K562 (cell line): Measurements from ENCODE around the gene INTS2. TPM values are rescaled to one million over a fixed set of nuclear protein-coding genes. Genes with fewer than 3 reads are reported as not detected.
A peak's percentile ranks its signal among the peaks of the same experiment; 100 is the strongest.

Source experiments
- ATAC-seq: fragments of 200-7000 bp; cut with Tn5 transposase; 3 replicates; pipeline ENCODE4 v1.9.1; 2020; ENCODE audit warnings: moderate library complexity
- BruUV-seq: library from RNA; stranded (reverse); fragments of 400-500 nt; replicated peaks from 2 replicates; lab custom pipeline; 2021; lab: Mats Ljungman, UMichigan
- CTCF ChIA-PET: fragments of 300-600 bp; formaldehyde crosslinking; extraction: SDS; loops from one replicate; lab custom pipeline; 2021; ENCODE audit warnings: low intra/inter-chr PET ratio; lab: Yijun Ruan, JAX
- POLR2A ChIA-PET: fragments of 300-600, 350-650 bp; sonication (Branson Sonifier 250); formaldehyde crosslinking; extraction: SDS; loops from one replicate; lab custom pipeline; 2021; ENCODE audit warnings: antibody characterized with exemption, inconsistent platforms; lab: Yijun Ruan, JAX
- DNase-seq, 4 experiments: peaks; one replicate each; pipeline versions ENCODE4 v3.0.0 to v3.0.0-alpha.2; 2011 to 2018; ENCODE audit warnings: low spot score in 3 of 4, mixed read lengths in 3 of 4; ENCODE audit errors: extremely low read depth in 1 of 4
- FAIRE-seq: peaks from 2 replicates; lab custom pipeline; 2011; peaks lifted over from hg19 to GRCh38; lab: Jason Lieb, UNC
- H2AFZ ChIP-seq: 2 replicates; pipeline ENCODE4 v1.6.0; 2011; ENCODE audit warnings: low read depth, low read length, control low read depth, inconsistent platforms
- H3K27ac ChIP-seq: fragments of 200-600 bp; 3 replicates; pipeline ENCODE4 v1.8.0; 2011; ENCODE audit warnings: low read depth, mild to moderate bottlenecking, control low read depth, inconsistent platforms, low read length, moderate library complexity, mixed read lengths; ENCODE audit errors: extremely low read depth
- H3K27me3 ChIP-seq, 2 experiments: fragments of 300-600 bp in 1 of 2; 2 replicates in 1 of 2; 3 replicates in 1 of 2; pipeline versions ENCODE4 v1.6.0 to v1.8.0; 2011; ENCODE audit warnings: inconsistent platforms in 2 of 2, low read length in 2 of 2, mild to moderate bottlenecking in 1 of 2, mixed read lengths in 1 of 2, moderate library complexity in 1 of 2; ENCODE audit not compliant: control insufficient read depth in 2 of 2, insufficient read depth in 2 of 2
- H3K36me3 ChIP-seq: fragments of 300-600 bp; 3 replicates; pipeline ENCODE4 v1.8.0; 2011; ENCODE audit warnings: mild to moderate bottlenecking, low read length, inconsistent platforms; ENCODE audit not compliant: control insufficient read depth, insufficient read depth
- H3K4me1 ChIP-seq, 2 experiments: fragments of 200-600 bp in 1 of 2; replicated peaks in 1 of 2; 2 replicates in 1 of 2; 3 replicates in 1 of 2; pipeline versions ENCODE4 v1.5.1 to v1.8.0; 2011; ENCODE audit warnings: inconsistent platforms in 2 of 2, low read length in 2 of 2, mild to moderate bottlenecking in 1 of 2, mixed read lengths in 1 of 2, moderate library complexity in 1 of 2; ENCODE audit not compliant: control insufficient read depth in 2 of 2, insufficient read depth in 2 of 2
- H3K4me2 ChIP-seq: 2 replicates; pipeline ENCODE4 v1.6.1; 2011; ENCODE audit warnings: low read length, control low read depth, inconsistent platforms, mixed read lengths; ENCODE audit not compliant: insufficient read depth
- H3K4me3 ChIP-seq: fragments of 200-600 bp; sonication (generic), shearing (Covaris generic); 2 replicates; pipeline ENCODE4 v1.5.1; 2016; ENCODE audit warnings: control low read depth, inconsistent platforms
- H3K79me2 ChIP-seq: fragments of 200-600 bp; 3 replicates; pipeline ENCODE4 v1.8.0; 2011; ENCODE audit warnings: low read length, inconsistent platforms; ENCODE audit not compliant: control insufficient read depth, insufficient read depth
- H3K9ac ChIP-seq, 2 experiments: 2 replicates each; pipeline versions ENCODE4 v1.6.0 to v1.6.1; 2011; ENCODE audit warnings: low read depth in 2 of 2, low read length in 2 of 2, control low read depth in 1 of 2, inconsistent platforms in 1 of 2, mild to moderate bottlenecking in 1 of 2, mixed read lengths in 1 of 2; ENCODE audit not compliant: insufficient read depth in 1 of 2
- H3K9me1 ChIP-seq: one replicate; pipeline ENCODE4 v1.6.0; 2011; ENCODE audit warnings: inconsistent platforms, mild to moderate bottlenecking, low read length, moderate library complexity; ENCODE audit not compliant: control insufficient read depth, insufficient read depth
- H3K9me3 ChIP-seq: replicated peaks from 2 replicates; pipeline ENCODE4 v1.5.1; 2011; ENCODE audit warnings: low read depth, low read length, inconsistent platforms; ENCODE audit not compliant: control insufficient read depth, insufficient read depth
- H4K20me1 ChIP-seq: replicated peaks from 2 replicates; pipeline ENCODE4 v1.6.1; 2011; ENCODE audit warnings: low read length, inconsistent platforms, mixed read lengths; ENCODE audit not compliant: control insufficient read depth, insufficient read depth
- ETS2 ChIP-seq: IDR thresholded peaks from 2 replicates; pipeline ENCODE4 v1.6.1; 2016; ENCODE audit warnings: borderline replicate concordance, missing genetic modification characterization, mild to moderate bottlenecking, moderate library complexity, missing compliant biosample characterization; ENCODE audit not compliant: poor library complexity, severe bottlenecking
- EWSR1 ChIP-seq: fragments of 450-650 bp; IDR thresholded peaks from 2 replicates; pipeline ENCODE4 v1.6.1; 2018; ENCODE audit warnings: borderline replicate concordance, mild to moderate bottlenecking, low read depth, moderate library complexity; ENCODE audit not compliant: partially characterized antibody
- SFPQ ChIP-seq: fragments of 200-400 bp; formaldehyde crosslinking; IDR thresholded peaks from 2 replicates; pipeline ENCODE4 v1.6.1; 2017; ENCODE audit warnings: mild to moderate bottlenecking, low read depth, low read length, moderate library complexity
- TBL1XR1 ChIP-seq, 2 experiments: IDR thresholded peaks; 2 replicates each; pipeline ENCODE4 v1.6.1; 2012; ENCODE audit warnings: improper control_type of control experiment in 2 of 2, low read length in 2 of 2, mild to moderate bottlenecking in 1 of 2
- ZNF277 ChIP-seq: fragments of 250-450 bp; sonication (Bioruptor Pico); IDR thresholded peaks from 2 replicates; pipeline ENCODE4 v1.8.0; 2022; ENCODE audit warnings: inconsistent platforms, mild to moderate bottlenecking, moderate library complexity, borderline replicate concordance
- WGBS: fragments of 100-300 bp; shearing (Covaris generic); methylation state at CpG from one replicate; pipeline ENCODE4 v1.1.6; 2016; ENCODE audit warnings: low coverage, mixed read lengths; ENCODE audit not compliant: insufficient coverage; ENCODE audit errors: missing lambda C conversion rate; 5-methylcytosine and 5-hydroxymethylcytosine counted together
- in situ Hi-C: fragments of 300-500 bp; cut with MboI; formaldehyde crosslinking; loops from 4 replicates; pipeline ENCODE4 v1.15.0; 2018; ENCODE audit warnings: inconsistent platforms, mixed read lengths
- intact Hi-C: fragments of 100-400 bp; cut with micrococcal nuclease; formaldehyde crosslinking; loops from 2 replicates; pipeline ENCODE4 v1.14.2; 2022
- polyA plus RNA-seq, 8 experiments: library from polyadenylated mRNA; depleted of rRNA in 4 of 8; stranded (reverse) in 5 of 8; unstranded in 3 of 8; fragments of >200 nt; fragmentation: Nextera tagmentation in 2 of 8; fragmentation: Illumina TruSeq in 1 of 8; extraction: Ambion mirVana in 2 of 8; extraction: Trizol in 1 of 8; gene quantifications; 2 replicates each; pipeline versions ENCODE4 v1.2.1 to v1.2.3, GENCODE V29; 2011 to 2014; ENCODE audit warnings: inconsistent platforms in 1 of 8, missing spikeins in 1 of 8
- total RNA-seq, 7 experiments: library from RNA; depleted of rRNA in 6 of 7; stranded (reverse); fragments of >200 nt in 6 of 7; fragmentation: Illumina TruSeq in 2 of 7; extraction: Trizol in 2 of 7; gene quantifications; 2 replicates each; pipeline versions ENCODE4 v1.2.1 to v1.2.3, GENCODE V29; 2011 to 2021; ENCODE audit warnings: low replicate concordance in 1 of 7
- TF ChIP-seq, protein P1 (sequence below), 3 experiments: fragments of 200-800 bp in 1 of 3; fragments of 250-450 bp in 1 of 3; fragments of 450-650 bp in 1 of 3; sonication (Bioruptor Pico) in 1 of 3; sonication (Bioruptor generic) in 1 of 3; formaldehyde crosslinking in 1 of 3; IDR thresholded peaks; 2 replicates each; pipeline versions ENCODE4 v1.6.1 to v1.8.0; 2016 to 2022; ENCODE audit warnings: mild to moderate bottlenecking in 2 of 3, missing genetic modification characterization in 2 of 3, missing compliant biosample characterization in 1 of 3, moderate library complexity in 1 of 3
- TF ChIP-seq, protein P2 (sequence below), 2 experiments: fragments of 450-650 bp in 1 of 2; IDR thresholded peaks; 2 replicates each; pipeline ENCODE4 v1.6.1; 2011 to 2017; ENCODE audit warnings: low read depth in 2 of 2, antibody characterized with exemption in 1 of 2, borderline replicate concordance in 1 of 2, low read length in 1 of 2, mild to moderate bottlenecking in 1 of 2, mixed read lengths in 1 of 2; ENCODE audit not compliant: control insufficient read depth in 1 of 2

INTS2 gene
- total and polyA plus RNA-seq, 9 of the 15 experiments (the other 6 are each of a cell fraction or from before 2014, with no cell fraction given): 4.8 to 24.7 (median 12.8) TPM

- POLR2A ChIA-PET: no interaction called here
- H3K9me1 ChIP-seq: no peaks in the 10 kb centered on the region
- CTCF ChIA-PET: no interaction called here
- no peak overlapping the region for H2AFZ ChIP-seq
- no peak overlapping the region for H3K9ac ChIP-seq
- H3K4me1 ChIP-seq: no peaks in the 10 kb centered on the region
- no peaks in the 10 kb centered on the region for H3K9me3 ChIP-seq
- ATAC-seq (no peak), DNase-seq (no peak), FAIRE-seq (no peak)
- H3K4me3 ChIP-seq: no peak overlapping the region
- no peak for TF ChIP-seq ETS2 (tag)
- TF ChIP-seq TBL1XR1 (IDR thresholded peaks at IDR 0.05; ENCODE audit: low read length in 2 of 2): no peak
- TF ChIP-seq ZNF277 (CRISPR knock-in tag): no peak
- peak; percentile 21 for TF ChIP-seq EWSR1
- no peak for TF ChIP-seq SFPQ
- TF ChIP-seq, protein P1, sequence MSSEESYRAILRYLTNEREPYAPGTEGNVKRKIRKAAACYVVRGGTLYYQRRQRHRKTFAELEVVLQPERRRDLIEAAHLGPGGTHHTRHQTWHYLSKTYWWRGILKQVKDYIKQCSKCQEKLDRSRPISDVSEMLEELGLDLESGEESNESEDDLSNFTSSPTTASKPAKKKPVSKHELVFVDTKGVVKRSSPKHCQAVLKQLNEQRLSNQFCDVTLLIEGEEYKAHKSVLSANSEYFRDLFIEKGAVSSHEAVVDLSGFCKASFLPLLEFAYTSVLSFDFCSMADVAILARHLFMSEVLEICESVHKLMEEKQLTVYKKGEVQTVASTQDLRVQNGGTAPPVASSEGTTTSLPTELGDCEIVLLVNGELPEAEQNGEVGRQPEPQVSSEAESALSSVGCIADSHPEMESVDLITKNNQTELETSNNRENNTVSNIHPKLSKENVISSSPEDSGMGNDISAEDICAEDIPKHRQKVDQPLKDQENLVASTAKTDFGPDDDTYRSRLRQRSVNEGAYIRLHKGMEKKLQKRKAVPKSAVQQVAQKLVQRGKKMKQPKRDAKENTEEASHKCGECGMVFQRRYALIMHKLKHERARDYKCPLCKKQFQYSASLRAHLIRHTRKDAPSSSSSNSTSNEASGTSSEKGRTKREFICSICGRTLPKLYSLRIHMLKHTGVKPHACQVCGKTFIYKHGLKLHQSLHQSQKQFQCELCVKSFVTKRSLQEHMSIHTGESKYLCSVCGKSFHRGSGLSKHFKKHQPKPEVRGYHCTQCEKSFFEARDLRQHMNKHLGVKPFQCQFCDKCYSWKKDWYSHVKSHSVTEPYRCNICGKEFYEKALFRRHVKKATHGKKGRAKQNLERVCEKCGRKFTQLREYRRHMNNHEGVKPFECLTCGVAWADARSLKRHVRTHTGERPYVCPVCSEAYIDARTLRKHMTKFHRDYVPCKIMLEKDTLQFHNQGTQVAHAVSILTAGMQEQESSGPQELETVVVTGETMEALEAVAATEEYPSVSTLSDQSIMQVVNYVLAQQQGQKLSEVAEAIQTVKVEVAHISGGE (CRISPR knock-in tag; IDR thresholded peaks at IDR 0.05): peak in 1 of 3 experiments; percentile 80; a peak in 2 of 6 replicates
- TF ChIP-seq, protein P2, sequence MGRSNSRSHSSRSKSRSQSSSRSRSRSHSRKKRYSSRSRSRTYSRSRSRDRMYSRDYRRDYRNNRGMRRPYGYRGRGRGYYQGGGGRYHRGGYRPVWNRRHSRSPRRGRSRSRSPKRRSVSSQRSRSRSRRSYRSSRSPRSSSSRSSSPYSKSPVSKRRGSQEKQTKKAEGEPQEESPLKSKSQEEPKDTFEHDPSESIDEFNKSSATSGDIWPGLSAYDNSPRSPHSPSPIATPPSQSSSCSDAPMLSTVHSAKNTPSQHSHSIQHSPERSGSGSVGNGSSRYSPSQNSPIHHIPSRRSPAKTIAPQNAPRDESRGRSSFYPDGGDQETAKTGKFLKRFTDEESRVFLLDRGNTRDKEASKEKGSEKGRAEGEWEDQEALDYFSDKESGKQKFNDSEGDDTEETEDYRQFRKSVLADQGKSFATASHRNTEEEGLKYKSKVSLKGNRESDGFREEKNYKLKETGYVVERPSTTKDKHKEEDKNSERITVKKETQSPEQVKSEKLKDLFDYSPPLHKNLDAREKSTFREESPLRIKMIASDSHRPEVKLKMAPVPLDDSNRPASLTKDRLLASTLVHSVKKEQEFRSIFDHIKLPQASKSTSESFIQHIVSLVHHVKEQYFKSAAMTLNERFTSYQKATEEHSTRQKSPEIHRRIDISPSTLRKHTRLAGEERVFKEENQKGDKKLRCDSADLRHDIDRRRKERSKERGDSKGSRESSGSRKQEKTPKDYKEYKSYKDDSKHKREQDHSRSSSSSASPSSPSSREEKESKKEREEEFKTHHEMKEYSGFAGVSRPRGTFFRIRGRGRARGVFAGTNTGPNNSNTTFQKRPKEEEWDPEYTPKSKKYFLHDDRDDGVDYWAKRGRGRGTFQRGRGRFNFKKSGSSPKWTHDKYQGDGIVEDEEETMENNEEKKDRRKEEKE (IDR thresholded peaks at IDR 0.05; ENCODE audit: borderline replicate concordance in 1 of 2, control insufficient read depth in 1 of 2, low read depth in 2 of 2, low read length in 1 of 2): peak in 1 of 2 experiments; percentile 58; a peak in 1 of 4 replicates
- no peak overlapping the region for H3K27ac ChIP-seq
- no peaks in the 10 kb centered on the region for H4K20me1 ChIP-seq
- peaks cover 46% of the 10 kb centered on the region for H3K36me3 ChIP-seq
- in situ Hi-C loops: loop anchor here (10.0 kb wide), 1 partner anchor 422 kb away; no protein-coding TSS in a partner anchor
- WGBS: 87% methylated on average over 3 of the region's 3 CpGs
- BruUV-seq: no TSS peak
- H3K79me2 ChIP-seq: no peaks in the 10 kb centered on the region
- intact Hi-C loops: no loop called here
- H3K27me3 ChIP-seq: no peaks in the 10 kb centered on the region
- no peak overlapping the region for H3K4me2 ChIP-seq
Measured at GRCh38 chr17:61846761-61847375, 80.9 kb downstream of the INTS2 start.
